Naive thymus-derived CD4-positive, alpha-beta T cell (primary cell): ENCODE results near the gene PAN2. TPM values are rescaled to one million over a fixed set of nuclear protein-coding genes. Genes with fewer than 3 reads are reported as not detected.

Experiments
- ATAC-seq: fragments of 150-1000 bp; cut with Tn5 transposase; 2 replicates; pipeline ENCODE4 v1.10.0; 2021; ENCODE audit warnings: mild to moderate bottlenecking, moderate library complexity
- CTCF ChIA-PET: fragments of 350-600 bp; sonication (Branson Sonifier 250); formaldehyde crosslinking; loops from one replicate; lab custom pipeline; 2021; ENCODE audit warnings: antibody characterized with exemption; lab: Charles Lee
- POLR2A ChIA-PET: fragments of 350-600 bp; sonication (Branson Sonifier 250); formaldehyde crosslinking; loops from one replicate; lab custom pipeline; 2021; ENCODE audit warnings: antibody characterized with exemption, inconsistent platforms; lab: Charles Lee
- DNase-seq, 9 donors: peaks; one replicate each; pipeline versions ENCODE4 v3.0.0 to v3.0.0-alpha.2; 2020 to 2022; ENCODE audit warnings: mixed read lengths in 1 of 9
- H3K27ac ChIP-seq: one replicate; pipeline ENCODE4 v1.7.0; 2013; ENCODE audit warnings: mild to moderate bottlenecking, low read depth, low read length, moderate library complexity
- H3K27me3 ChIP-seq, 2 donors: one replicate each; pipeline ENCODE4 v1.7.0; 2013; ENCODE audit warnings: low read length in 2 of 2, mild to moderate bottlenecking in 2 of 2, moderate library complexity in 2 of 2; ENCODE audit not compliant: control insufficient read depth in 2 of 2, insufficient read depth in 2 of 2
- H3K36me3 ChIP-seq, 3 experiments: 1 replicate in 2 of 3; 2 replicates in 1 of 3; pipeline ENCODE4 v1.7.0; 2013; ENCODE audit warnings: low read length in 3 of 3, mild to moderate bottlenecking in 3 of 3, moderate library complexity in 1 of 3; ENCODE audit not compliant: insufficient read depth in 3 of 3, control insufficient read depth in 2 of 3
- H3K4me1 ChIP-seq, 2 donors: one replicate each; pipeline ENCODE4 v1.7.0; 2013; ENCODE audit warnings: low read length in 2 of 2, mild to moderate bottlenecking in 2 of 2, moderate library complexity in 1 of 2; ENCODE audit not compliant: control insufficient read depth in 2 of 2, insufficient read depth in 2 of 2
- H3K4me3 ChIP-seq: 2 replicates; pipeline ENCODE4 v1.7.0; 2013; ENCODE audit warnings: mild to moderate bottlenecking, low read length
- H3K9me3 ChIP-seq, 3 experiments: 1 replicate in 2 of 3; 2 replicates in 1 of 3; pipeline ENCODE4 v1.7.0; 2013; ENCODE audit warnings: low read length in 3 of 3; ENCODE audit not compliant: control insufficient read depth in 2 of 3
- H3K27ac Mint-ChIP-seq, 9 donors: one replicate each; pipeline ENCODE4 v1.8.0; 2020 to 2022; ENCODE audit warnings: mixed read lengths in 9 of 9, mild to moderate bottlenecking in 8 of 9, moderate library complexity in 5 of 9, inconsistent platforms in 2 of 9
- H3K27me3 Mint-ChIP-seq, 5 donors: one replicate each; pipeline ENCODE4 v1.8.0; 2021 to 2022; ENCODE audit warnings: mixed read lengths in 5 of 5, mild to moderate bottlenecking in 1 of 5
- H3K36me3 Mint-ChIP-seq, 5 donors: one replicate each; pipeline ENCODE4 v1.8.0; 2020 to 2022; ENCODE audit warnings: mixed read lengths in 5 of 5, mild to moderate bottlenecking in 3 of 5, inconsistent platforms in 1 of 5
- H3K4me1 Mint-ChIP-seq, 7 donors: one replicate each; pipeline ENCODE4 v1.8.0; 2020 to 2022; ENCODE audit warnings: mixed read lengths in 7 of 7, mild to moderate bottlenecking in 3 of 7, inconsistent platforms in 1 of 7
- H3K4me3 Mint-ChIP-seq, 10 donors: one replicate each; pipeline ENCODE4 v1.8.0; 2020 to 2022; ENCODE audit warnings: mild to moderate bottlenecking in 10 of 10, mixed read lengths in 10 of 10, moderate library complexity in 6 of 10, inconsistent platforms in 2 of 10
- H3K9me3 Mint-ChIP-seq, 11 donors: one replicate each; pipeline ENCODE4 v1.8.0; 2020 to 2022; ENCODE audit warnings: mixed read lengths in 11 of 11, mild to moderate bottlenecking in 4 of 11, inconsistent platforms in 1 of 11, moderate library complexity in 1 of 11
- intact Hi-C, 2 donors: fragments of 100-400 bp; cut with micrococcal nuclease; formaldehyde crosslinking; loops; one replicate each; pipeline ENCODE4 v1.15.1; 2023
- polyA plus RNA-seq, 2 donors: library from polyadenylated mRNA; unstranded; fragments of 300-500 nt; fragmentation: Illumina TruSeq; gene quantifications; one replicate each; pipeline ENCODE4 v1.2.3, GENCODE V29; 2021
- total RNA-seq, 6 experiments: library from RNA in 5 of 6; stranded (reverse) in 5 of 6; gene quantifications; 1 replicate in 5 of 6; 2 replicates in 1 of 6; pipeline ENCODE4 v1.2.3 and lab custom pipeline; 2021 to 2026

Gene PAN2
- total and polyA plus RNA-seq, 7 experiments from 2014 or later, result 11.4 to 279 (median 140) TPM

GRCh38 chr12:56300644-56301464 is 32.9 kb downstream of the PAN2 start:
- Mint-ChIP-seq H3K4me3 (peak overlapping the region; percentile 93 to 100 (median 96)), H3K27me3 (no peaks in the 10 kb centered on the region), H3K36me3 (peaks cover 0 to 16% (median 8%) of the 10 kb centered on the region in 5 donors), H3K9me3 (no peaks in the 10 kb centered on the region), H3K4me1 (peaks cover 27 to 58% (median 53%) of the 10 kb centered on the region in 7 donors), H3K27ac (peak overlapping the region; percentile 93 to 99 (median 97))
- peak in 1 of 9 donors; percentile 4 for DNase-seq
- ChIA-PET POLR2A (interaction anchor here (0.6 to 3.6 kb wide), 9 partner anchors 11 to 198 kb away, joined by 3 to 18 read pairs (median 3); partner anchors contain the start of genes RNF41 and TIMELESS), CTCF (interaction anchor here (0.6 to 1.1 kb wide), 3 partner anchors 15 to 462 kb away, joined by 3 to 4 read pairs (median 3); partner anchors contain the start of gene CNPY2)
- intact Hi-C loops, result loop anchor here (1.0 to 2.0 kb wide), 24 partner anchors 10 to 562 kb away; partner anchors contain the start of genes STAT2 (in 2 of the 2), TIMELESS (in 2 of the 2), ANKRD52 (in 1 of the 2) and COQ10A (in 1 of the 2)
- Histone ChIP-seq H3K4me1 (peaks cover 26 to 48% of the 10 kb centered on the region in 2 donors), H3K9me3 (no peaks in the 10 kb centered on the region), H3K27ac (peak overlapping the region; percentile 94), H3K36me3 (peaks cover 0 to 18% (median 0%) of the 10 kb centered on the region in 3 experiments), H3K4me3 (peak overlapping the region; percentile 73), H3K27me3 (no peaks in the 10 kb centered on the region)
- no peak for ATAC-seq

- POLR2A ChIA-PET, result interaction anchor here (0.6 to 3.6 kb wide), 10 partner anchors 10 to 226 kb away, joined by 3 to 18 read pairs (median 5); partner anchors contain the start of genes RNF41, SMARCC2, STAT2 and ZC3H10
- Mint-ChIP-seq H3K4me3 (peak within 1 kb of the TSS; percentile 93 to 100 (median 96)), H3K9me3 (no peaks in the 10 kb centered on the region), H3K4me1 (peaks cover 27 to 58% (median 53%) of the 10 kb centered on the region in 7 donors), H3K27ac (peak within 1 kb of the TSS; percentile 93 to 99 (median 97)), H3K36me3 (peaks cover 0 to 16% (median 6%) of the 10 kb centered on the region in 5 donors), H3K27me3 (no peaks in the 10 kb centered on the region)
- ATAC-seq, result peak; percentile 98
- Histone ChIP-seq H3K36me3 (peaks cover 0 to 12% (median 0%) of the 10 kb centered on the region in 3 experiments), H3K4me1 (peaks cover 26 to 48% of the 10 kb centered on the region in 2 donors), H3K27ac (peak within 1 kb of the TSS; percentile 94), H3K27me3 (no peaks in the 10 kb centered on the region), H3K9me3 (no peaks in the 10 kb centered on the region), H3K4me3 (peak within 1 kb of the TSS; percentile 73)
- DNase-seq, result peak; percentile 95 to 99 (median 98)
- intact Hi-C loops, result loop anchor here (1.0 to 2.0 kb wide), 24 partner anchors 9 to 561 kb away; partner anchors contain the start of genes STAT2 (in 2 of the 2), TIMELESS (in 2 of the 2), ANKRD52 (in 1 of the 2) and COQ10A (in 1 of the 2)
- CTCF ChIA-PET, result interaction anchor here (0.6 to 1.9 kb wide), 4 partner anchors 16 to 1292 kb away, joined by 4 to 5 read pairs (median 4); partner anchors contain the start of genes CNPY2 and SMARCC2
Measured at GRCh38 chr12:56299853-56300643, 33.8 kb downstream of the PAN2 start, which contains the start of gene CS. Gene CS (minus strand): TSS chr12:56300330. CDS start chr12:56300201, 129 bp downstream.

- Mint-ChIP-seq H3K27me3 (no peaks in the 10 kb centered on the region), H3K27ac (peak overlapping the region; percentile 93 to 99 (median 96)), H3K4me3 (peak overlapping the region; percentile 93 to 100 (median 96)), H3K36me3 (peaks cover 0 to 14% (median 4%) of the 10 kb centered on the region in 5 donors), H3K9me3 (no peaks in the 10 kb centered on the region), H3K4me1 (peaks cover 27 to 61% (median 53%) of the 10 kb centered on the region in 7 donors)
- no peak for ATAC-seq
- intact Hi-C loops, result no loop called here
- DNase-seq, result peak in 6 of 9 donors; percentile 36 to 60 (median 50)
- ChIA-PET POLR2A (interaction anchor here (0.6 to 3.6 kb wide), 10 partner anchors 10 to 225 kb away, joined by 3 to 18 read pairs (median 4); partner anchors contain the start of genes RNF41, SMARCC2, STAT2 and ZC3H10), CTCF (interaction anchor here (0.6 to 1.9 kb wide), 4 partner anchors 110 to 1293 kb away, joined by 3 to 5 read pairs (median 4); partner anchors contain the start of gene SMARCC2)
- Histone ChIP-seq H3K36me3 (peaks cover 0 to 11% (median 0%) of the 10 kb centered on the region in 3 experiments), H3K4me3 (peak overlapping the region; percentile 73), H3K27me3 (no peaks in the 10 kb centered on the region), H3K27ac (peak overlapping the region; percentile 94), H3K4me1 (peaks cover 26 to 48% of the 10 kb centered on the region in 2 donors), H3K9me3 (no peaks in the 10 kb centered on the region)
Measured at GRCh38 chr12:56299308-56299852, 34.4 kb downstream of the PAN2 start.

- ChIA-PET POLR2A (interaction anchor here (0.6 to 3.6 kb wide), 10 partner anchors 9 to 197 kb away, joined by 3 to 18 read pairs (median 4); partner anchors contain the start of genes RNF41, SMARCC2 and STAT2), CTCF (interaction anchor here (0.8 to 1.9 kb wide), 3 partner anchors 165 to 561 kb away, joined by 3 to 5 read pairs (median 3); no protein-coding TSS in a partner anchor)
- Mint-ChIP-seq H3K27ac (peak overlapping the region; percentile 93 to 99 (median 96)), H3K27me3 (no peaks in the 10 kb centered on the region), H3K4me1 (peaks cover 27 to 67% (median 55%) of the 10 kb centered on the region in 7 donors), H3K4me3 (peak overlapping the region; percentile 93 to 100 (median 96)), H3K9me3 (no peaks in the 10 kb centered on the region), H3K36me3 (peaks cover 0 to 14% (median 4%) of the 10 kb centered on the region in 5 donors)
- H3K4me3 ChIP-seq, result peak overlapping the region; percentile 73
- H3K27ac ChIP-seq, result peak overlapping the region; percentile 94
- DNase-seq (peak in 1 of 9 donors; percentile 2), ATAC-seq (no peak)
- H3K9me3 ChIP-seq, result no peaks in the 10 kb centered on the region
- H3K4me1 ChIP-seq, result peaks cover 26 to 48% of the 10 kb centered on the region in 2 donors
- intact Hi-C loops, result no loop called here
- no peaks in the 10 kb centered on the region for H3K27me3 ChIP-seq
- peaks cover 0 to 15% (median 0%) of the 10 kb centered on the region in 3 experiments for H3K36me3 ChIP-seq
Measured at GRCh38 chr12:56298828-56299227, 35.0 kb downstream of the PAN2 start.

- H3K4me1 Mint-ChIP-seq, result peaks cover 30 to 73% (median 61%) of the 10 kb centered on the region in 7 donors
- Histone ChIP-seq H3K4me3 (no peak overlapping the region), H3K36me3 (peaks cover 0 to 17% (median 3%) of the 10 kb centered on the region in 3 experiments), H3K4me1 (peaks cover 26 to 48% of the 10 kb centered on the region in 2 donors), H3K9me3 (no peaks in the 10 kb centered on the region), H3K27me3 (no peaks in the 10 kb centered on the region), H3K27ac (no peak overlapping the region)
- ATAC-seq (no peak), DNase-seq (no peak)
- H3K9me3 Mint-ChIP-seq, result no peaks in the 10 kb centered on the region
- peaks cover 0 to 16% (median 4%) of the 10 kb centered on the region in 5 donors for H3K36me3 Mint-ChIP-seq
- no peaks in the 10 kb centered on the region for H3K27me3 Mint-ChIP-seq
- intact Hi-C loops, result no loop called here
- POLR2A ChIA-PET, result interaction anchor here (0.6 to 3.6 kb wide), 5 partner anchors 11 to 167 kb away, joined by 3 to 18 read pairs (median 4); partner anchors contain the start of gene RNF41
- CTCF ChIA-PET, result interaction anchor here (0.9 to 1.0 kb wide), 2 partner anchors 78 to 166 kb away, joined by 3 read pairs; no protein-coding TSS in a partner anchor
- H3K27ac Mint-ChIP-seq, result peak overlapping the region in 6 of 9 donors; percentile 6 to 96 (median 44)
- H3K4me3 Mint-ChIP-seq, result peak overlapping the region in 8 of 10 donors; percentile 29 to 100 (median 61)
Measured at GRCh38 chr12:56297400-56297799, 36.4 kb downstream of the PAN2 start.
